ENCODE measurements around the gene CEP192. TPM values are rescaled to one million over a fixed set of nuclear protein-coding genes. Genes with fewer than 3 reads are reported as not detected.

CEP192 gene
- total and polyA plus RNA-seq, 2 donors (not counting 1 experiment from before 2014, with no cell fraction given) = 39.3 to 47.3 TPM

DNA sequence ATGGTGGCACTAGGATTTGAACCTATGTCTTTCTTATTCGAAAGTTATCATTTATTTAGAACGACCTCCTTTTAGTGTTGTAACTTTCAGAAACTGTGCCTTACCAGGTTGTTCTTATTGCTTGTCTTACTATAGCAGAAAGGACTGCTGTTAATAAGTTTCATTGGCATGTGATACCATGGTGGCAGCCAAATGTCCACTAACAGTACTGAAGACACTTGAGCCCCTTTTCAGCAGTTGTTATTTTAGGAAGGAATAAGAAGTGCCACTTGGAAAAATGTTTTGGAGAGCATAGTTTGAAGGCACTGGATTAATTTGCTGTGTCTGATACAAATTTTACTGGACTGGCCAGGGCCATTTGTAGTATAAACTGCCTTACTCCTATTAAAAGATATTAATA, 37.7 kb downstream of the CEP192 start:
- H3K4me3 ChIP-seq (ENCODE audit: control extremely low read depth in 1 of 5, extremely low read depth in 1 of 5, insufficient read depth in 1 of 5, low read depth in 2 of 5, low read length in 4 of 5) = no peak overlapping the region
- WGBS (ENCODE audit: insufficient coverage) = 85% methylated on average over 2 of the region's 2 CpGs
- Mint-ChIP-seq H3K4me3 (no peak overlapping the region), H3K4me1 (no peaks in the 10 kb centered on the region), H3K9me3 (ENCODE audit: insufficient read depth) (no peaks in the 10 kb centered on the region), H3K27ac (no peak overlapping the region), H3K27me3 (no peaks in the 10 kb centered on the region)
- no peak for TF ChIP-seq EZH2 (IDR thresholded peaks at IDR 0.05; ENCODE audit: borderline replicate concordance, insufficient read depth, low read depth, low read length, poor library complexity, severe bottlenecking)
- no peak for TF ChIP-seq CTCF (IDR thresholded peaks at IDR 0.05)
- H3K9ac ChIP-seq (ENCODE audit: low read length) = no peak overlapping the region
- no peak for DNase-seq
- H3K4me1 ChIP-seq (ENCODE audit: control insufficient read depth in 2 of 2, insufficient read depth in 2 of 2, low read length in 2 of 2) = no peaks in the 10 kb centered on the region
- H3K27me3 ChIP-seq (replicated peaks in 1 of 4; ENCODE audit: control extremely low read depth in 1 of 4, control insufficient read depth in 3 of 4, insufficient read depth in 4 of 4, low read length in 3 of 4) = no peaks in the 10 kb centered on the region
- no peak overlapping the region for H2AFZ ChIP-seq (ENCODE audit: insufficient read depth, low read depth, low read length, poor library complexity, severe bottlenecking)
- no peaks in the 10 kb centered on the region for H3K9me3 ChIP-seq (ENCODE audit: control extremely low read depth in 1 of 3, control insufficient read depth in 2 of 3, insufficient read depth in 1 of 3, low read length in 2 of 3)
- intact Hi-C loops (cut with micrococcal nuclease) = no loop called here
- no peak for ATAC-seq (ENCODE audit: low read depth)
- H4K20me1 ChIP-seq (ENCODE audit: control insufficient read depth, insufficient read depth, low read length, poor library complexity, severe bottlenecking) = no peaks in the 10 kb centered on the region
- peaks cover 4% of the 10 kb centered on the region for H3K79me2 ChIP-seq (ENCODE audit: control insufficient read depth, insufficient read depth, low read length)
- H3K36me3 ChIP-seq (replicated peaks in 1 of 2; ENCODE audit: control extremely low read depth in 1 of 2, control insufficient read depth in 1 of 2, extremely low read depth in 1 of 2, insufficient read depth in 2 of 2, low read length in 1 of 2) = peaks cover 30 to 69% of the 10 kb centered on the region in 2 experiments
- ChIA-PET POLR2A (no interaction called here), CTCF (no interaction called here)
- no peak overlapping the region for H3K4me2 ChIP-seq (replicated peaks; ENCODE audit: low read depth, low read length, poor library complexity, severe bottlenecking)
- no peak overlapping the region for H3K27ac ChIP-seq (ENCODE audit: low read length in 2 of 2)

DNA sequence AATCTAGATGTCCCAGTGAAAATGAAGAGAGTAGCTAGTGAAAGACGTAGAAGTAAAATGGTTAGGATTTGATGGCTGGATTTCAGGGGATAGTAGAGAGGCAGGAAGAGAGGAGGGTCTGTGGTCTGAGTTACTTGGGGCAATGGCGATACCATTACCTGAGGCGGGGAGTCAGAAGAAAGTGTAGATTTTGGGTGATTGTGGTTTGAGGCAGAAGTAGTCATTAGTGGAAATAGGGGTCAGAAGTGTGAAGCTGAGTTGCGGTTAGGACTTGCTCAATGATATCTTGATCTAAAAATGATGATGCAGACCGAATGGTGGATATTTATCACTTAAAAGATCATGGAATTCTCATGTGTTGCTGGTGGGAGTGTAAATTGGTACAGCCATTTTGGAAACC, 41.0 kb downstream of the CEP192 start:
- no peaks in the 10 kb centered on the region for H3K4me1 ChIP-seq (ENCODE audit: control insufficient read depth in 2 of 2, insufficient read depth in 2 of 2, low read length in 2 of 2)
- peaks cover 27 to 66% of the 10 kb centered on the region in 2 experiments for H3K36me3 ChIP-seq (replicated peaks in 1 of 2; ENCODE audit: control extremely low read depth in 1 of 2, control insufficient read depth in 1 of 2, extremely low read depth in 1 of 2, insufficient read depth in 2 of 2, low read length in 1 of 2)
- H3K4me2 ChIP-seq (replicated peaks; ENCODE audit: low read depth, low read length, poor library complexity, severe bottlenecking) = no peak overlapping the region
- H3K79me2 ChIP-seq (ENCODE audit: control insufficient read depth, insufficient read depth, low read length) = no peaks in the 10 kb centered on the region
- no peak overlapping the region for H3K27ac Mint-ChIP-seq
- no peak for DNase-seq
- H3K27me3 Mint-ChIP-seq = no peaks in the 10 kb centered on the region
- no peak overlapping the region for H3K27ac ChIP-seq (ENCODE audit: low read length in 2 of 2)
- TF ChIP-seq EZH2 (IDR thresholded peaks at IDR 0.05; ENCODE audit: borderline replicate concordance, insufficient read depth, low read depth, low read length, poor library complexity, severe bottlenecking) (no peak), CTCF (IDR thresholded peaks at IDR 0.05) (no peak)
- H3K9me3 Mint-ChIP-seq (ENCODE audit: insufficient read depth) = no peaks in the 10 kb centered on the region
- H3K27me3 ChIP-seq (replicated peaks in 1 of 4; ENCODE audit: control extremely low read depth in 1 of 4, control insufficient read depth in 3 of 4, insufficient read depth in 4 of 4, low read length in 3 of 4) = no peaks in the 10 kb centered on the region
- WGBS (ENCODE audit: insufficient coverage) = 93% methylated on average over 5 of the region's 5 CpGs
- no peak for ATAC-seq (ENCODE audit: low read depth)
- POLR2A ChIA-PET = no interaction called here
- CTCF ChIA-PET = interaction anchor here (0.6 kb wide), 1 partner anchor 598 kb away, joined by 5 read pairs; no protein-coding TSS in a partner anchor
- H4K20me1 ChIP-seq (ENCODE audit: control insufficient read depth, insufficient read depth, low read length, poor library complexity, severe bottlenecking) = no peaks in the 10 kb centered on the region
- no peak overlapping the region for H3K4me3 ChIP-seq (ENCODE audit: control extremely low read depth in 1 of 5, extremely low read depth in 1 of 5, insufficient read depth in 1 of 5, low read depth in 2 of 5, low read length in 4 of 5)
- no peaks in the 10 kb centered on the region for H3K4me1 Mint-ChIP-seq
- no peak overlapping the region for H3K4me3 Mint-ChIP-seq
- no peaks in the 10 kb centered on the region for H3K9me3 ChIP-seq (ENCODE audit: control extremely low read depth in 1 of 3, control insufficient read depth in 2 of 3, insufficient read depth in 1 of 3, low read length in 2 of 3)
- H2AFZ ChIP-seq (ENCODE audit: insufficient read depth, low read depth, low read length, poor library complexity, severe bottlenecking) = no peak overlapping the region
- H3K9ac ChIP-seq (ENCODE audit: low read length) = no peak overlapping the region
- intact Hi-C loops (cut with micrococcal nuclease) = no loop called here
